ENCODE results near the gene ZNF331. TPM values are rescaled to one million over a fixed set of nuclear protein-coding genes. Genes with fewer than 3 reads are reported as not detected.

ZNF331 gene
- total RNA-seq, 2 experiments from 2014 or later: 17.3 to 20.6 TPM

DNA sequence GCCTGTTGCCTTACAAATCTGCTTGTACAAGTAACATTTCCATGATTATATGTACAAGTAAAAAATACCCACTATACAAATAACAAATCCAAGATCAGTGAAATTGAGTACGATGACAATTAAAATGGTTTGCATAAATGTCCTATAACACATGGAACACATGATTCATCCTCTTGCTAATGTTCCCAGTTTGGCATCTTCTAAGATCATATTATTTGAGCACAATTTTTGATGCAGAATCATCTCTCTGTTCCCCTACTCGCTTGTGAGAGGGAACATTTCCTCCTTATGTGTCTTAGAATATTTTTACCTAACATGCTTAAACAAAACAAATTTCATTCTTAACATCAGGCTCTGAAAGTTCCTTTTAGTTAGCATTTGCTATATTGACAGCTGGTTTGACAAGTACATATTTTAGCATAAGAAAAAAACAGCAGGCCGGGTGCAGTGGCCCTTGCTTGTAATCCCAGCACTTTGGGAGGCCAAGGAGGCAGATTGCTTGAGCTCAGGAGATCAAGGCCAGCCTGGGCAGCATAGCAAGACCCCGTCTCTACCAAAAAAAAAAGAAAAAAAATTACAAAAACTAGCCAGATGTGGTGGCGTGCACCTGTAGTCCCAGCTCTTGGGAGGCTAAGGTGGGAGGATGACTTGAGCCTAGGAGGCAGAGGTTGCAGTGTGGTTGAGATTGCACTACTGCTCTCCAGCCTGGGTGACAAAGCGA, 14.2 kb downstream of the ZNF331 start:
- ChIA-PET POLR2A (no interaction called here), CTCF (no interaction called here)
- Mint-ChIP-seq H3K4me3 (no peak overlapping the region), H3K27ac (no peak overlapping the region), H3K27me3 (ENCODE audit: low read depth) (no peaks in the 10 kb centered on the region), H3K9me3 (ENCODE audit: insufficient read depth) (peaks cover 6% of the 10 kb centered on the region), H3K4me1 (ENCODE audit: low read depth) (peaks cover 17% of the 10 kb centered on the region), H3K36me3 (ENCODE audit: low read depth) (peaks cover 23% of the 10 kb centered on the region)
- no peak for ATAC-seq
- no peak for DNase-seq

DNA sequence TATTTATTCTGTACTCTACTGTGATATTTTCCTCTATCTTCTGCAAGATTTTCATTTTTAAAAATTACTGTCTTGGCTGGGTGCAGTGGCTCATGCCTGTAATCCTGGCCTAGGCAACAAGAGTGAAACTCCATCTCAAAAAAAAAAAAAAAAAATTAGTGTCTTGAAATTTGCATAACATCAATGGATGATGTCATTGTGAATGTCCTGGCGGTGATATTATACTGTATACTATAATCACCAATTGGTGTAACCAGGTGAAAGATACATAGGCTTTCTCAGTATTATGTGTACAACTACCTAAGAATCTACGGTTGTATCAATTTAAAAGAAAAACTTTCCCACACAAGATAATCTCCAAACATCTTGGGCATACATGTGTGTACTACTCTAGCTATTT, 15.2 kb downstream of the ZNF331 start:
- peak overlapping the region; percentile 88 for H3K4me3 Mint-ChIP-seq

DNA sequence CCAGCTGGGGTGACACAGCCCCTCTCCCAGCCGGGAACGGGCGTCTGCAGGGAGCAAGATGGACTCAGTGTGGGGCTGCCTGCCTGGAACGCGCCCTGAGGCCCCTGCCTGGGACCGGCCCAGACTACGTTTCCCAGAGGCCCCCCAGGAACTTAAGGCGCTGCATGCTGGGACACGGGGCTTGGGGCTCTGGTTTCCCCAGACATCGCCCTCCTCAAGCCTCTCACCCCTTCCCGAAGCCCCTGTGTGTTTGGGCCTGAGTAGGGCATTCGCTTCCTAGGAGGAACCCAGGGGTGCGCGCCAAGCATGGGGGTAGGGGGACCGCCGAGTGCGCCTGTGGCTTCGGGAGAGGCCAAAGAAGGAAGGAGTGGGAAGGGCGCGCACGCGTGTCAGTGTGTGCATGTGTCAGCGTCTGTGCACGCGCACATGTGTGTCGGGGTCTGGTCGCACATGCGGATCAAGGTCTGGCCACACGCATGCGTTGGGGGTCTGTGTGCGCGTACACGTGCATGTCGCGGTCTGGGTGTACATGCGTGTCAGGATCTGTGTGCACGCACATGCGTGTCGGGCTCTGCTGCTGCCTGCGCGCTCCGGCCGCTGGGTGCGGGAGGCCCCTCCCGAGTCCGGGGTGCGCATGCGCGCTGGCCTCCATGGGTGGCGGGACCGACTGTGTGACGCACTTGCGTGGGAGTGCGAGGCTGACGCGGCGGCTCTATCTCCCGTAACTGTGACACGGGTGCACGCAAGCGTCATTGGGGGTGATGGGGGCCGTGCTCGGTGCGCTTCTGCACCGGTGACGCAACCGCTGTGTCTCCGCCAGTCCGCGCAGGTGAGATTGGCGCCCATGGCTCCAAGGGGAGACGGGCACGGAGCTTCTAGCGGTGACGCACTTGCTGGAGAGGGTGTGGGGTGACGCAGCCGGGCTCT, 16.2 kb downstream of the ZNF331 start:
- Mint-ChIP-seq H3K27ac (peak overlapping the region; percentile 93), H3K4me3 (peak overlapping the region; percentile 88), H3K27me3 (ENCODE audit: low read depth) (no peaks in the 10 kb centered on the region), H3K9me3 (ENCODE audit: insufficient read depth) (peaks cover 6% of the 10 kb centered on the region), H3K4me1 (ENCODE audit: low read depth) (peaks cover 17% of the 10 kb centered on the region), H3K36me3 (ENCODE audit: low read depth) (peaks cover 34% of the 10 kb centered on the region)
- ATAC-seq (peak; percentile 85), DNase-seq (peak; percentile 91)
- CTCF ChIA-PET: no interaction called here
- POLR2A ChIA-PET: interaction anchor here (1.0 kb wide), 1 partner anchor 159 kb away, joined by 3 read pairs; the partner anchor contains the start of gene ZNF765

More for the DNA sequence above, 15.2 kb downstream of the ZNF331 start:
- ATAC-seq: no peak
- peaks cover 27% of the 10 kb centered on the region for H3K36me3 Mint-ChIP-seq (ENCODE audit: low read depth)
- peaks cover 17% of the 10 kb centered on the region for H3K4me1 Mint-ChIP-seq (ENCODE audit: low read depth)
- H3K27me3 Mint-ChIP-seq (ENCODE audit: low read depth): no peaks in the 10 kb centered on the region
- DNase-seq: no peak
- CTCF ChIA-PET: no interaction called here
- H3K27ac Mint-ChIP-seq: peak overlapping the region; percentile 93
- H3K9me3 Mint-ChIP-seq (ENCODE audit: insufficient read depth): peaks cover 6% of the 10 kb centered on the region
- POLR2A ChIA-PET: no interaction called here

DNA sequence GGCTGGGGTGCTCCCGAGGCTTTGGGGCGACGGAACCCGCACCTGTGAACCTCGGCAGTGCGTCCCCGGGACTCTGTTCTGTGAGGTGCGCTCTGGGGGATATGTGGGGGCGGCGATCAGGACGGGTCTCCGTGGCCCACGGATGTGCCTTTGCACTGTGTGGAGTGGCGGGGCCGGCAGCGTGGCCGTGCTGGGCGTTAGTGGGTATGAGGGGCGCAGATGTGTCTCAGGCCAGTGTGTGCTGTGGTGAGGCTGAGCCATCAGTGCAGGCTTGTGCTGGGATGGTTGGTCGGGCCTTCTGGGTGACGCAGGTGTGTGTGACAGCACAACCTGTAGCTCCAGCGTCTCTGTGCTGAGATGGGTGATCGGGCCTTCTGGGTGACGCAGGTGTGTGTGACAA, 16.9 kb downstream of the ZNF331 start:
- ChIA-PET POLR2A (interaction anchor here (1.0 kb wide), 1 partner anchor 160 kb away, joined by 3 read pairs; the partner anchor contains the start of gene ZNF765), CTCF (no interaction called here)
- peaks cover 36% of the 10 kb centered on the region for H3K36me3 Mint-ChIP-seq (ENCODE audit: low read depth)

DNA sequence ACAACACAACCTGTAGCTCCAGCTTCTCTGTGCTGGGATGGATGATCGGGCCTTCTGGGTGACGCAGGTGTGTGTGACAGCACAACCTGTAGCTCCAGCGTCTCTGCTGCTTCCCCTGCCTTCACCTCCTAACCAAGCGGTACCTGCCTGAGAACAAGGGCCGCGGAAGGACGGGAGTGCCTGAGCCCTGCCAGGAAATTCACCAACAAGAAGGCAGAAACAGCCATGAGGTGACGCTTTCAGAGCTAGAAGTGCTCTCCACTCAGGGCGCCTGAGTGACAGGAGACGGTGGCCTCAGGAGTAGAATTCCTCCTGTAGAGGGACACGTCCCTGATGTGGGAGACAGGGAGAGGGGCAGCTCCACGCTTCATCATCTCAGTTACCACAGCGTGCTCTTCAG, 17.4 kb downstream of the ZNF331 start:
- ChIA-PET POLR2A (no interaction called here), CTCF (no interaction called here)
- Mint-ChIP-seq H3K4me3 (peak overlapping the region; percentile 88), H3K27me3 (ENCODE audit: low read depth) (no peaks in the 10 kb centered on the region), H3K36me3 (ENCODE audit: low read depth) (peaks cover 41% of the 10 kb centered on the region), H3K27ac (peak overlapping the region; percentile 93), H3K9me3 (ENCODE audit: insufficient read depth) (peaks cover 12% of the 10 kb centered on the region), H3K4me1 (ENCODE audit: low read depth) (peaks cover 17% of the 10 kb centered on the region)
- DNase-seq: no peak
- no peak for ATAC-seq

More for the DNA sequence above, 16.9 kb downstream of the ZNF331 start:
- peaks cover 7% of the 10 kb centered on the region for H3K9me3 Mint-ChIP-seq (ENCODE audit: insufficient read depth)
- peak overlapping the region; percentile 93 for H3K27ac Mint-ChIP-seq
- no peaks in the 10 kb centered on the region for H3K27me3 Mint-ChIP-seq (ENCODE audit: low read depth)
- peak overlapping the region; percentile 88 for H3K4me3 Mint-ChIP-seq
- H3K4me1 Mint-ChIP-seq (ENCODE audit: low read depth): peaks cover 17% of the 10 kb centered on the region
- no peak for DNase-seq
- ATAC-seq: peak; percentile 28

DNA sequence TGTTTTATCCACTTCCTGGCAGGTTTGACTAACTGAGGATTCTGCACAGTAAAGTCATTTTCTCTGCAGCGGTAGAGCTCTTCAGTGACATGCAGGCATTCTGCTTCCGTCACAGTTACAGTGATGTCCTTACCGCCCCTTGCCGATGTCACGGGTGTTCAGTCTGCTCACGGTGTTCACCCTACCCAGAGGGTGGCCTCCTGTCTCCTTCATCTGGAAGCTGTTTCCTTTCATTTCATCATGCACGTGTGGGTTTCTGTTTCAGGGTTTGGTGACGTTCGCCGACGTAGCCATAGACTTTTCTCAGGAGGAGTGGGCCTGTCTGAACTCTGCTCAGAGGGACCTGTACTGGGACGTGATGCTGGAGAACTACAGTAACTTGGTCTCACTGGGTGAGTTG, 33.4 kb downstream of the ZNF331 start:
- no peaks in the 10 kb centered on the region for H3K4me1 Mint-ChIP-seq (ENCODE audit: low read depth)
- no peak for ATAC-seq
- ChIA-PET CTCF (no interaction called here), POLR2A (no interaction called here)
- H3K27ac Mint-ChIP-seq: no peak overlapping the region
- peaks cover 79% of the 10 kb centered on the region for H3K36me3 Mint-ChIP-seq (ENCODE audit: low read depth)
- no peak overlapping the region for H3K4me3 Mint-ChIP-seq
- H3K9me3 Mint-ChIP-seq (ENCODE audit: insufficient read depth): peaks cover 23% of the 10 kb centered on the region
- H3K27me3 Mint-ChIP-seq (ENCODE audit: low read depth): no peaks in the 10 kb centered on the region
- no peak for DNase-seq

DNA sequence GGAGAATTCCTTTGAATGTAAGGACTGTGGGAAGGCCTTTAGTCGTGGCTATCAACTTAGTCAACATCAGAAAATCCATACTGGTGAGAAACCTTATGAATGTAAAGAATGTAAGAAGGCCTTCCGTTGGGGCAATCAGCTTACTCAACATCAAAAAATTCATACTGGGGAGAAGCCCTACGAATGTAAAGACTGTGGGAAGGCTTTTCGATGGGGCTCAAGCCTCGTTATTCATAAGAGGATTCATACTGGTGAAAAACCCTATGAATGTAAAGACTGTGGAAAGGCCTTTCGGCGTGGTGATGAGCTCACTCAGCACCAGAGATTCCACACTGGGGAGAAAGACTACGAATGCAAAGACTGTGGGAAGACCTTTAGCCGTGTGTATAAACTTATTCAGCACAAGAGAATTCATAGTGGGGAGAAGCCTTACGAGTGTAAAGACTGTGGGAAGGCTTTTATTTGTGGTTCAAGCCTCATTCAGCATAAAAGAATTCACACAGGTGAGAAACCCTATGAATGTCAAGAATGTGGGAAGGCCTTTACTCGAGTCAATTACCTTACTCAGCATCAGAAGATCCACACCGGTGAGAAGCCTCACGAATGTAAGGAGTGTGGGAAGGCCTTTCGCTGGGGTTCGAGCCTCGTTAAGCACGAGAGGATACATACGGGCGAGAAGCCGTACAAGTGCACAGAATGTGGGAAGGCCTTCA, 39.2 kb downstream of the ZNF331 start:
- no peak overlapping the region for H3K4me3 Mint-ChIP-seq
- no peak for ATAC-seq
- H3K9me3 Mint-ChIP-seq (ENCODE audit: insufficient read depth): peaks cover 47% of the 10 kb centered on the region
- ChIA-PET POLR2A (no interaction called here), CTCF (no interaction called here)
- no peak overlapping the region for H3K27ac Mint-ChIP-seq
- no peak for DNase-seq
- no peaks in the 10 kb centered on the region for H3K4me1 Mint-ChIP-seq (ENCODE audit: low read depth)
- no peaks in the 10 kb centered on the region for H3K27me3 Mint-ChIP-seq (ENCODE audit: low read depth)
- peaks cover 73% of the 10 kb centered on the region for H3K36me3 Mint-ChIP-seq (ENCODE audit: low read depth)

DNA sequence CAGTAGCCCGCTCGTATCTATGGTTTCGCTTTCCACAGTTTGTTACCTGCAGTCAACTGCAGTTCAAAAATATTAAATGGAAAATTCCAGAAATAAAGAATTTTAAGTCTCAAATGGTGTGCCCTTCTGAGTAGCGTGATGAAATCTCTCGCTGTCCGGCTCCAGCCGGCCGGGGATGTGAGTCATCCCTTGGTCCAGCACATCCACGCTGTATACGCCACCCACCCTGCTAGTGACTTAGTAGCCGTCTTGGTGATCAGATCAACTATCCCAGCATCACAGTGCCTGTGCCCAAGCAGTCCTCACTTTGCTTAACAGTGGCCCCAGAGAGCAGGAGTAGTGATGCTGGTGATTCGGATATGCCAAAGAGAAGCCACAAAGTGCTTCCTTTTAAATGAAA, 40.0 kb downstream of the ZNF331 start:
- H3K27ac Mint-ChIP-seq: no peak overlapping the region
- H3K27me3 Mint-ChIP-seq (ENCODE audit: low read depth): no peaks in the 10 kb centered on the region
- POLR2A ChIA-PET: no interaction called here
- ATAC-seq (no peak), DNase-seq (no peak)
- peaks cover 46% of the 10 kb centered on the region for H3K9me3 Mint-ChIP-seq (ENCODE audit: insufficient read depth)
- H3K4me3 Mint-ChIP-seq: no peak overlapping the region
- H3K4me1 Mint-ChIP-seq (ENCODE audit: low read depth): no peaks in the 10 kb centered on the region
- CTCF ChIA-PET: no interaction called here
- peaks cover 66% of the 10 kb centered on the region for H3K36me3 Mint-ChIP-seq (ENCODE audit: low read depth)

DNA sequence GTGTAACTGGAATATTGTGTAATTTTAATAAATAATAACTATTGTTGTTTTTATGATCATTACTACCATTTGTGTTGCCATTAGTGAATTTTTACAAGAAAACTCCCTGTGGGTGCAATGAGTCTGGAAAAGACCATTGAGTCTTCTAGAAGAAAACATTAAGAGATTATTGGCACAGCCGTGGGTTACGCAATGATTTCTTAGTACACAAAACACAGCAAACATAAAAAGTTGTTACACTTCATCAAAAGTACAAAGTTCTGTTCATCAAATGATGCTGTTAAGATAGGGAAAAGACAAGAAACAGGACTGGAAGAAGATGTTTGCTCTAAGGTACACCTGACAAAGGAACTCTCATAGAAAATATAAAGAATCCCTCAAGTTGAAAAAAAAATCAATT, 41.6 kb downstream of the ZNF331 start:
- peaks cover 46% of the 10 kb centered on the region for H3K9me3 Mint-ChIP-seq (ENCODE audit: insufficient read depth)
- no peaks in the 10 kb centered on the region for H3K27me3 Mint-ChIP-seq (ENCODE audit: low read depth)
- CTCF ChIA-PET: no interaction called here
- H3K27ac Mint-ChIP-seq: no peak overlapping the region
- ATAC-seq: no peak
- H3K4me1 Mint-ChIP-seq (ENCODE audit: low read depth): no peaks in the 10 kb centered on the region
- H3K4me3 Mint-ChIP-seq: no peak overlapping the region
- no peak for DNase-seq
- POLR2A ChIA-PET: no interaction called here
- H3K36me3 Mint-ChIP-seq (ENCODE audit: low read depth): peaks cover 52% of the 10 kb centered on the region

DNA sequence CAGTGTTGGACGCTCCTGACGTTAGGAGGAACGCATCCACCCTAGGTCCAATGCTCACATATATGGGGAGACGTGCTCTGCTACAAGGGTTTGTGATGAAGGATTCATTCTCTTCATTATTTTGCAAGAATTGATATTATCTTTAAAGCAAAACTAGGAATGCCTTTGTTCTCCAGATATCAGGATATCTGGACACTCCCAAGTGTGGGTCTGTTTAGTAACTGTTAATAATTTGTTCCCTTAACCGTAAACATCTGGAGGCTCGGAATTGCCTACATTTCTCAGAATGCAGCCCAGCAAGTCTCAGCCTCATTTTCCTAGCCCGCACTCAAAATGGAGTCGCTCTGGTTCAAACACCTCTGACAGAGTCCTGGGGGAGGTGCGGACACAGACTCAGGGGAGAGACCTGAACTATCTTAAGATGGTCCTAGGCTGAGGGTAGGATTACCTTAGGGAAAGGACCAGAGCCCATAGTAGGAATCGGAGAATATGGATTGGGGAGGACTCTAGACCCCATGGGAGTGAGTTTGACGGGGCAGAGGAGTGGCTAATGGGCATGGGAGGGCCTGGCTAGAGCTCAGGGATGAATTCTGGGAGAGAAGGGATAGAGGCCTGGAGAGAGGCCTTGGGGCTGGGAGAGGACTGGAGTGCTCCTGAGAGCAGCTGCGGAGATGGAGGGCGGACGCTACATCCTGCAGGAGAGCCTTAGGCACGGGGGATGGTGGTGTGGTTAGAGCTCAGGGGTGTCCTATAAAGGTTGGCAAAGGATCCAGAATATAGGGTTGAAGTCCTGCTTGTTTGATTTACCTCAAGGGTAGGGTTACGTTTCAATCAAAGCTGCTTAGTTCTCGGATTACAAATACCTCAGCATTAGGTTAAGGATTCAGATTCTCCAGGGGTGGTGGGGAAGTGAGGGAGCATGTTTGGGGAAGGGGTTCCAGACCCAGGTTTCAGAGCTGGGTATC, 43.2 kb downstream of the ZNF331 start:
- Mint-ChIP-seq H3K4me1 (ENCODE audit: low read depth) (no peaks in the 10 kb centered on the region), H3K27me3 (ENCODE audit: low read depth) (no peaks in the 10 kb centered on the region), H3K27ac (no peak overlapping the region), H3K4me3 (no peak overlapping the region), H3K9me3 (ENCODE audit: insufficient read depth) (peaks cover 48% of the 10 kb centered on the region), H3K36me3 (ENCODE audit: low read depth) (peaks cover 41% of the 10 kb centered on the region)
- no peak for ATAC-seq
- ChIA-PET CTCF (no interaction called here), POLR2A (no interaction called here)
- no peak for DNase-seq

DNA sequence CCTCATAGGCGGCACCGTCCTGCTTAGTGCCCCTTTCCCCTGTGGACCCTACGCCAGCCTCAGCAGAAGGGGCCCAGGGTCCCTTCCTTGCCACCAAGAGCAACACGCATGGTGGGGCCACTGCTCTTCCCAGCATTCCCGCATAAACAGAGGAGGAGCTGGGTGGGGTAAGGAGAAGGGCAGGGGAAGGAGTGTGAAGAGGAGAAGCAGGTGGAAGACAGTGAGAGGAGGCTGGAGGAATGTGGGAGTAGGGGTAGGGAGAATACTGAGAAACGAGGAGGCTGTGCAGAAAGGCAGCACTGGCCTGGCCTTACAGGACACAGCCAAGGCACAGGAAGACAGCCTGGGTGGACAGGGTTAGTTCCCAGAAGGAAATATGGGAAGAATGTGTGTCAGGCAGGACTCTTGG, 43.9 kb downstream of the ZNF331 start:
- no peak overlapping the region for H3K27ac Mint-ChIP-seq
- no peak overlapping the region for H3K4me3 Mint-ChIP-seq
- no peaks in the 10 kb centered on the region for H3K27me3 Mint-ChIP-seq (ENCODE audit: low read depth)
- ATAC-seq (no peak), DNase-seq (no peak)
- peaks cover 46% of the 10 kb centered on the region for H3K9me3 Mint-ChIP-seq (ENCODE audit: insufficient read depth)
- H3K36me3 Mint-ChIP-seq (ENCODE audit: low read depth): peaks cover 34% of the 10 kb centered on the region
- H3K4me1 Mint-ChIP-seq (ENCODE audit: low read depth): no peaks in the 10 kb centered on the region
- ChIA-PET POLR2A (no interaction called here), CTCF (no interaction called here)

All from activated CD8-positive, alpha-beta T cell treated with anti-CD3 and anti-CD28 coated beads, Interleukin-2, amount 10 ng/mL, durations not matched to agents 7 days and 5 days (primary cell).